ENCODE results near the gene COPS3. TPM values are rescaled to one million over a fixed set of nuclear protein-coding genes. Genes with fewer than 3 reads are reported as not detected.

Gene COPS3
- total RNA-seq, 1 donor from 2014 or later: 63.5 TPM

DNA sequence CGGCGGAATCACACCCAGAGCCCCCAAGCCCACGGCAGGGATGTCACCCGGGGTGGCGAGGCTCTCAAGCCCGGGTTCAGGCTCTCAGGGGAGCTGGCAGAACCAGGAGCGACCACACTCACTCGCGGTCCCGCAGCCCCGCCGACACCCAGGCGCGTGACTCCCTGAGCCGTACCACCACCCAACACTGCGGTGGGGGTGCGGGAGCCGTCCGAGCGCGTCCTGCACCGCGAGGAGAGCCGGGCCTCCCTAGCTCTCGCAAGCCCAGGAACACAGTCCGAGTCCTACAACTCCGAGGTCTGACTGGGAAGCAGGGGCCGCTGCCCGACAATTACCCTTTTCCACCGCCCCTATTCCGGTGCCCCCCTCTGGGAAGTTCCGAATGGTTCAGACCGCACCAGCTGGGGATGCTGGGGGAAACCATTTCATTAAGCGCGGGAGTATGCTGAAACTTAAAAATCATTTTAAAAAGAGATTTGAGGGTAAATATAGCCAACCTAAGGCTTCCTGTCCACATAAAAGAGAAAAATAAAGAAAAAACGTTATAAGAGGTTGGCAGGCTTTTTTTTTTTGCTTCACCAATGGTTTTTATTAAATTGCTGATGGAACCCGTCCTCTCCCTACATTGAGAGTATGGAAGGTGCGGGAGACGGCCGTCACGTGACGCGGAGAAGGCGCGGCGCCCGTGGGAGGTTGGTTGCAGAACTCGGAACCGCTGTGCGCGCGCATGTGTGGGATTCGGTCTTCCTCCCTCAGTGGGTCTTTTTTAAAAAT lies 43.8 kb downstream of the COPS3 start, which contains the start of gene FLCN:
FLCN (minus strand) TSS at position 143 of the 774 bp plus-strand sequence. CDS start 9,031 bp downstream, outside the sequence.
- Mint-ChIP-seq H3K27ac (peak within 1 kb of the TSS; percentile 97), H3K27me3 (ENCODE audit: low read depth) (no peaks in the 10 kb centered on the region), H3K4me1 (peaks cover 23% of the 10 kb centered on the region), H3K9me3 (no peaks in the 10 kb centered on the region), H3K36me3 (peaks cover 1% of the 10 kb centered on the region), H3K4me3 (peak within 1 kb of the TSS; percentile 88)
- DNase-seq (ENCODE audit: low spot score in 2 of 2, unreplicated experiment in 2 of 2): peak; percentile 78 to 88
- TF ChIP-seq CTCF (IDR thresholded peaks at IDR 0.05; ENCODE audit: unreplicated experiment): no peak

DNA sequence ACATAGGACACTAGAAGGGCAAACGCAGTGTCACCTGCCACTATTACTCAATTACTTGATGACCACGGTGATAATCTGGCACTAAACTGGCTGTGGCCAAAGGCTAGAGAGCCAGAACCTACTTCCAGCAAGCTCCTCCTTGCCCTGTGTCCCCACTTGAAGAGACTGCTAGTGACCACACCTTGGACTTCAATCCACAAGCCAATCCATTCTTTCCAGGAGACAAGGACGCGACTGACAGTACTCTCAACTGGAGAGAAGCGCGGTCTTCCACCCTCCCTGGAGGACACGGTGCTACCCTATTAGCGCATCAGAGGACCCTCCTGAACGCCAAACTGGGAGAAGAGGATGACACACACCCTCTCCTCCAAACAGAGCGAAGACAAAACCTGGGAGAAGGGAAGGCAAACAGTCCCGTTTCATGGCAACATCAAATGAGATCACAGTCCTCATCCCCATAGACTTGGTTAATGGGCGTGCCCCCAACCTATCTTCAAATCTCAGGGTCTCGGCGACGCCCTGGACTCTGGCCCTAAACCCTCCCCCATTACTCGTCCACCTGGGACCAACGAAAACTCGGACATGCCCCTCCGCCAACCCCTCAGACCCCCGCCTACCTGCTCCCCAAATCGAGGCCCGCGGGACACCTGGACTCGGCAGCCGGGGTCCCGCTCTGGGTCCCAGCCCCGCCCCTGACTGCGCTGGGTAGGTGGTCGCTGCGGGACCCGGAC lies 44.6 kb downstream of the COPS3 start:
- Mint-ChIP-seq H3K27me3 (ENCODE audit: low read depth) (no peaks in the 10 kb centered on the region), H3K36me3 (peaks cover 5% of the 10 kb centered on the region), H3K9me3 (no peaks in the 10 kb centered on the region), H3K4me1 (peaks cover 23% of the 10 kb centered on the region), H3K4me3 (peak overlapping the region; percentile 88), H3K27ac (peak overlapping the region; percentile 97)
- TF ChIP-seq CTCF (IDR thresholded peaks at IDR 0.05; ENCODE audit: unreplicated experiment): no peak
- DNase-seq (ENCODE audit: low spot score in 2 of 2, unreplicated experiment in 2 of 2): no peak

DNA sequence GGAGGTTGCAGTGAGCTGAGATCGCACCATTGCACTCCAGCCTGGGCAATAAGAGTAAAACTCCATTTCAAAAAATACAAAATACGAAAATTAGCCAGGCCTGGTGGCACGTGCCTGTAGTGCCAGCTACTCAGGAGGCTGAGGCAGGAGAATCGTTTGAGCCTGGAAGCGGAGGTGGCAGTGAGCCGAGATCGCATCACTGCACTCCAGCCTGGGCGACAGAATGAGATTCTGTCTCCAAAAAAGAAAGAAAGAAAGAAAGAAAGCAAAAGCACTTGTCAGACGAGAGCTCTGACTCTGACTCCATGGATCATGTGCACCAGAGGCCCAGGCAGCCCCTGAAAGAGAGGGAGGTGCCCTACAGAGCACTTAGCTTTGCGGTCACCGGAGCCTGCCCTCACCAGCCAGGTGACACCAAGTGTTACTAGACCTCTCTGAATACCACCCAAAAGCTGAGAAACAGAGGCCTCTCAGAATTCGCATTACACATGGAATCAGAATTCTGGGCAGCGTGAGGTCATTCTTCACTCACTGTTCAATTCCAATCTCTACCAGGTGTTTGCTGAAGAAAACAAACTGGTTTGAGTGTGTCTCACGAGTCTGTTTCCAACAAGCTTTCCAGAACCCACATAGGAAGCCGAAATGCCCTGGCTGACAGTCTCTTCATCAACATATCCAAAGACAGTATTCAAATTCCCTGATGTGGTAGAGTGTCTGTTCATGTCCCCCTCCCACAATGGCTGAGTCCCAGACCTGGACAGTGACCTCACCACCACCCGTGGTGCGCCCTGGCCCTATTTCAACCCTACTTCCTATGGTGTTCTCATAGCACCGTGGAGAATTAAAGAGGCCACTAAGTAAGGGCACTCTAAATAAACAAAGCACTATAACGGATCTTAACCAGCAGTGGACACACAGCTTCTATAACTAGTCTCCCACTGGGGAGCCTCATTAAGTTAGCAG lies 45.6 kb downstream of the COPS3 start:
- Mint-ChIP-seq H3K4me1 (peaks cover 23% of the 10 kb centered on the region), H3K36me3 (peaks cover 9% of the 10 kb centered on the region), H3K27ac (peak overlapping the region; percentile 97), H3K4me3 (peak overlapping the region; percentile 88), H3K9me3 (no peaks in the 10 kb centered on the region), H3K27me3 (ENCODE audit: low read depth) (no peaks in the 10 kb centered on the region)
- no peak for TF ChIP-seq CTCF (IDR thresholded peaks at IDR 0.05; ENCODE audit: unreplicated experiment)
- DNase-seq (ENCODE audit: low spot score in 2 of 2, unreplicated experiment in 2 of 2): no peak

GRCh38 chr17:17232303-17232621 lies 48.8 kb downstream of the COPS3 start:
- H3K9me3 Mint-ChIP-seq: no peaks in the 10 kb centered on the region
- H3K4me1 Mint-ChIP-seq: peaks cover 14% of the 10 kb centered on the region
- no peak for TF ChIP-seq CTCF (IDR thresholded peaks at IDR 0.05; ENCODE audit: unreplicated experiment)
- H3K4me3 Mint-ChIP-seq: no peak overlapping the region
- H3K27me3 Mint-ChIP-seq (ENCODE audit: low read depth): no peaks in the 10 kb centered on the region
- no peak overlapping the region for H3K27ac Mint-ChIP-seq
- H3K36me3 Mint-ChIP-seq: peaks cover 19% of the 10 kb centered on the region
- no peak for DNase-seq (ENCODE audit: low spot score in 2 of 2, unreplicated experiment in 2 of 2)

GRCh38 chr17:17231621-17232302 lies 49.3 kb downstream of the COPS3 start:
- Mint-ChIP-seq H3K9me3 (no peaks in the 10 kb centered on the region), H3K36me3 (peaks cover 19% of the 10 kb centered on the region), H3K27ac (no peak overlapping the region), H3K4me3 (no peak overlapping the region), H3K27me3 (ENCODE audit: low read depth) (no peaks in the 10 kb centered on the region), H3K4me1 (peaks cover 14% of the 10 kb centered on the region)
- no peak for DNase-seq (ENCODE audit: low spot score in 2 of 2, unreplicated experiment in 2 of 2)
- no peak for TF ChIP-seq CTCF (IDR thresholded peaks at IDR 0.05; ENCODE audit: unreplicated experiment)
